ENCODE data around the gene AKNA. TPM values are rescaled to one million over a fixed set of nuclear protein-coding genes. Genes with fewer than 3 reads are reported as not detected.
A peak's percentile ranks its signal among the peaks of the same experiment; 100 is the strongest.

AKNA gene
- total and polyA plus RNA-seq, 2 experiments from 2014 or later: 5.7 to 25.2 TPM

- H3K9me3 ChIP-seq (ENCODE audit: low read depth): no peaks in the 10 kb centered on the region
- TF ChIP-seq, protein P1, sequence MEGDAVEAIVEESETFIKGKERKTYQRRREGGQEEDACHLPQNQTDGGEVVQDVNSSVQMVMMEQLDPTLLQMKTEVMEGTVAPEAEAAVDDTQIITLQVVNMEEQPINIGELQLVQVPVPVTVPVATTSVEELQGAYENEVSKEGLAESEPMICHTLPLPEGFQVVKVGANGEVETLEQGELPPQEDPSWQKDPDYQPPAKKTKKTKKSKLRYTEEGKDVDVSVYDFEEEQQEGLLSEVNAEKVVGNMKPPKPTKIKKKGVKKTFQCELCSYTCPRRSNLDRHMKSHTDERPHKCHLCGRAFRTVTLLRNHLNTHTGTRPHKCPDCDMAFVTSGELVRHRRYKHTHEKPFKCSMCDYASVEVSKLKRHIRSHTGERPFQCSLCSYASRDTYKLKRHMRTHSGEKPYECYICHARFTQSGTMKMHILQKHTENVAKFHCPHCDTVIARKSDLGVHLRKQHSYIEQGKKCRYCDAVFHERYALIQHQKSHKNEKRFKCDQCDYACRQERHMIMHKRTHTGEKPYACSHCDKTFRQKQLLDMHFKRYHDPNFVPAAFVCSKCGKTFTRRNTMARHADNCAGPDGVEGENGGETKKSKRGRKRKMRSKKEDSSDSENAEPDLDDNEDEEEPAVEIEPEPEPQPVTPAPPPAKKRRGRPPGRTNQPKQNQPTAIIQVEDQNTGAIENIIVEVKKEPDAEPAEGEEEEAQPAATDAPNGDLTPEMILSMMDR (IDR thresholded peaks at IDR 0.05; ENCODE audit: low read depth, low read length): peak; percentile 95
- H3K36me3 ChIP-seq: peaks cover 19% of the 10 kb centered on the region
- no peak overlapping the region for H3K27ac ChIP-seq
- H3K4me3 ChIP-seq: no peak overlapping the region
- no peaks in the 10 kb centered on the region for H3K4me1 ChIP-seq (ENCODE audit: low read depth)
- H3K27me3 ChIP-seq: no peaks in the 10 kb centered on the region
- DNase-seq (ENCODE audit: low read depth in 1 of 2, low spot score in 1 of 2): peak; percentile 54 to 70
Observed at GRCh38 chr9:114339130-114339908, 48.5 kb downstream of the AKNA start.

GRCh38 chr9:114338187-114338586 is 49.6 kb downstream of the AKNA start:
- DNase-seq (ENCODE audit: low read depth in 1 of 2, low spot score in 1 of 2): no peak
- H3K27ac ChIP-seq: no peak overlapping the region
- H3K36me3 ChIP-seq: peaks cover 14% of the 10 kb centered on the region
- TF ChIP-seq, protein P1 (IDR thresholded peaks at IDR 0.05; ENCODE audit: low read depth, low read length): no peak
- no peaks in the 10 kb centered on the region for H3K27me3 ChIP-seq
- no peak overlapping the region for H3K4me3 ChIP-seq
- H3K4me1 ChIP-seq (ENCODE audit: low read depth): no peaks in the 10 kb centered on the region
- no peaks in the 10 kb centered on the region for H3K9me3 ChIP-seq (ENCODE audit: low read depth)

DNA sequence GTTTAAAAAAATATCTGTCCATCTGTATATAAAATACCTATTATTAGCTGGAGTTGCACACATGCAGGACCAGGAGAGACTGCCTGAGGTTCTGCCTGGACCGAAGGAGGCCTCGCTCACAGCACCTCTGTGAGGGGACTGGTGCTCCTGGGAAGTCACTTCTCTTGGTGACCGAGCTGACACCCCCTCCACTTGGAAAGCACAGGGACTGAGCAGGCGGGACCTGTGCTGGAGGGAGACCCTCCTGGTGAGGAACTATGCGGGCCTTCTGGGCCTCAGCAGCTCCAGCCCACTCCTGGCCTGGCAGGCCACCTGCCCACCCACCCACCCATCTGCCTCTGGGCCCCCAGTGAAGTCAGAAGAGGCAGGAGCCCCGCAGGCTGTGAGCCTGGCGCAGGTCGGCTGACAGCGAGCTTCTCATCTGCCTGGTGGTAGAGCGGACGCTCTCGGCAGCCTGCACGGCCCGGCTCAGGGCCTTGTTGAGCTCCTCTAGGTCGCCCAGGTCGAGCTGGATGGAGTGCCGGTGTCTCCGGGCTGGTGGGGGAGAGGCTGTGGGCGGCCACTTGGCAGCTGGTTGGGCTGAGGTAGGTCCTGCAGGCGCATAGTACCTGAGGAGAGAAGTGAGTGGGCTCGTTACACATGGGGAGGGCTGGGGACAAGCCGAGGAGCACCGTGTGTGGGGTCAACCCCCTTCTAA is 50.9 kb downstream of the AKNA start:
- TF ChIP-seq, protein P1 (IDR thresholded peaks at IDR 0.05; ENCODE audit: low read depth, low read length): no peak
- Histone ChIP-seq H3K27ac (no peak overlapping the region), H3K4me1 (ENCODE audit: low read depth) (no peaks in the 10 kb centered on the region), H3K36me3 (peaks cover 7% of the 10 kb centered on the region), H3K4me3 (no peak overlapping the region), H3K9me3 (ENCODE audit: low read depth) (no peaks in the 10 kb centered on the region), H3K27me3 (no peaks in the 10 kb centered on the region)
- no peak for DNase-seq (ENCODE audit: low read depth in 1 of 2, low spot score in 1 of 2)

DNA sequence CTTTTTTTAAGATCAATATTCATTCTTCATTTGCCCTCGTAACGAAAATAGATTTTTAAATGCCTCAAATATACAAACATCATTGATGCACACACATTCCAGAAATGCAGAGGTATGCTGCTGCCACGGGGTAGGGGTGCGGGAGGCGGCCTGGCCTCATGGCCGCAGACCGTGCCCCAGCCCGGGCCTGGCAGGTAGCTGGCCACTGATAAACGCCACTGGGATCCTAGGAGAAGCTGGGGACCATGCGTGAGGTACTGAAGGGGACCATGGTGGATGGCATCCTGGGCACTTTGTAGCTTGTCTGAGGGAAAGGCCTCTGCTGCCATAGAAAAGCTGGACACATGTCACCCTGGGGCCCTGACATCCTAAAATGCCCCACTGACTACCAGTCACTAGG is 51.6 kb downstream of the AKNA start:
- Histone ChIP-seq H3K9me3 (ENCODE audit: low read depth) (no peaks in the 10 kb centered on the region), H3K36me3 (peaks cover under 1% of the 10 kb centered on the region), H3K4me3 (no peak overlapping the region), H3K27me3 (no peaks in the 10 kb centered on the region), H3K27ac (no peak overlapping the region), H3K4me1 (ENCODE audit: low read depth) (no peaks in the 10 kb centered on the region)
- DNase-seq (ENCODE audit: low read depth in 1 of 2, low spot score in 1 of 2): no peak
- TF ChIP-seq, protein P1 (IDR thresholded peaks at IDR 0.05; ENCODE audit: low read depth, low read length): no peak

DNA sequence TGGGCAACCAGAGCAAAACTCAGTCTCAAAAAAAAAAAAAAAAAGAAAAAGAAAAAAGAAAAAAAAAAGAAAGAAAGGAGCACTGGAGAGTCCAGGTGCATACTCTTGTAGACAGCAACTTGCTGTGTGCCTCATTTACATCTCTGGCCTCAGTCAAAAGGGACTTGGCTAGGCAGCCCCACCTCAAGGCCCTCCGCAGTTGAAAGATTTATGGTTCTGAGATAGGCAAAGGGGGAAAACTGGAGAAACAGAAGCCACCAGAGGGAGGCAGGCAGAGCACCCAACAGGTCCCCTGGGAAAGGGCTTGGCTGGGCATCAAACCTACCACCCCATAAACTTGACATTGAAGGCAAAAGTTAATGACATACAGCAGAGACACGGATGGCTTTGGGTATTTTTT is 52.0 kb downstream of the AKNA start:
- H3K27me3 ChIP-seq: no peaks in the 10 kb centered on the region
- no peak overlapping the region for H3K4me3 ChIP-seq
- no peak for DNase-seq (ENCODE audit: low read depth in 1 of 2, low spot score in 1 of 2)
- no peaks in the 10 kb centered on the region for H3K9me3 ChIP-seq (ENCODE audit: low read depth)
- H3K36me3 ChIP-seq: no peaks in the 10 kb centered on the region
- no peaks in the 10 kb centered on the region for H3K4me1 ChIP-seq (ENCODE audit: low read depth)
- TF ChIP-seq, protein P1 (IDR thresholded peaks at IDR 0.05; ENCODE audit: low read depth, low read length): no peak
- H3K27ac ChIP-seq: no peak overlapping the region
